HG03025 (cell line): ENCODE results near the gene ANXA1.
"Not testable (repeated sequence)": the region's sequence is repeated elsewhere in the genome, so short reads cannot be mapped to it uniquely, and the experiment has no call there.

Experiments used
- ATAC-seq: cut with Tn5 transposase; IDR thresholded peaks from one replicate; pipeline ENCODE4 v1.9.1; 2021; ENCODE audit warnings: mild to moderate bottlenecking, moderate library complexity; ENCODE audit not compliant: unreplicated experiment, low FRiP score

The ANXA1 gene

GRCh38 chr9:73165911-73166310 is 14.2 kb downstream of the ANXA1 start:
- ATAC-seq, result no peak

DNA sequence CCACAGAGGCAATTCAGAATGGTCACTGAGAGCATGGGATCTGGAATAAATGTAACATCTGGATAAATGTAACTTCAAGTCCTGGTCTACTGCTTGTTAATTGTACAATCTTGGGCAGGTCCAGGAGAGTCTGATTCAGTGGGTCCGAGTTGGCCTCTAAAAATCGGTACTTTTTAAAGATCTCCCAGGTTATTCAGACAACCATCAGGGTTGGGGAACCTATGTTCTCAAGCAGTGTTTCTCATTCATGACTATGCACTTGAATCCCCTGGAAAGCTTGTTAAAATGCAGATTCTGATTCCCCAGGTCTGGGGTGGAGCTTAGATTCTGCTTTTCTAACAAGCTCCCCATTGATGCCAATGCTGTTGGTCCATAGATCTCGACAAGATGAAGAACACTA is 14.8 kb downstream of the ANXA1 start:
- ATAC-seq, result no peak

DNA sequence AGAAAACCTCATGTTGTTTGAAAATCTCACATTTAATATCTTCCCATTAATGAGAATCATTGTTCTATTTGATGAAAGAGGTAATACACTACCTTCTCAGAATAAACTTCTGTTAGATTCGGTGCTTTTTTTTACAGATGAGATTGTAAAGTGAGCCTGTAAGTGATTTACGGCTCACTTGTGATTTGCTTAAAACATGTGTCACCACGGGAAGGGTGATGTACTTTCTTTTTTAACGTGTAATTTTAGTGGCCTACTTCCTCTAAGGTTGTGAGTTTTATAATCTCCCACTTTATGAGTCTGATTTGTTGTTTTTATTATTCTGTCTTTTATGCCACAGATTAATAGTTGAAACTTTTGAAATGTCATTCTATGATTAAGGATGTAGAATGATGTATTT is 15.9 kb downstream of the ANXA1 start:
- ATAC-seq, result no peak

- no peak for ATAC-seq
Measured at GRCh38 chr9:73168298-73168934, 16.8 kb downstream of the ANXA1 start.

GRCh38 chr9:73170185-73170957 is 18.7 kb downstream of the ANXA1 start:
- no peak for ATAC-seq

DNA sequence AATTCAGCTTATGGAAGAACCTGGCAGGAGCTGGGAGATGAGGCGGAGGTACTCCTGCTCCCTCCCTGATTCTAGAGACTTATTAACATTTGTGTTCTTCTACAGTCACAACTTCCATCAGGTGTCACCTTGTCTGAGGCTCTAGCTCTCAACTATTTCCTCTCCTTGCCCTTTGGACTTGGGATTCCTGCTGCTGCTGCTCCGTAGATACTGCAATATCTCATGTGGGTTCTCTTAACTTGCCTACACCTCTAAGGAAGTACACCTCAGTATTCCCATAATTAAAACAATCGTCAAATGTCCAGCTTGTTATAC is 21.2 kb downstream of the ANXA1 start:
- no peak for ATAC-seq

DNA sequence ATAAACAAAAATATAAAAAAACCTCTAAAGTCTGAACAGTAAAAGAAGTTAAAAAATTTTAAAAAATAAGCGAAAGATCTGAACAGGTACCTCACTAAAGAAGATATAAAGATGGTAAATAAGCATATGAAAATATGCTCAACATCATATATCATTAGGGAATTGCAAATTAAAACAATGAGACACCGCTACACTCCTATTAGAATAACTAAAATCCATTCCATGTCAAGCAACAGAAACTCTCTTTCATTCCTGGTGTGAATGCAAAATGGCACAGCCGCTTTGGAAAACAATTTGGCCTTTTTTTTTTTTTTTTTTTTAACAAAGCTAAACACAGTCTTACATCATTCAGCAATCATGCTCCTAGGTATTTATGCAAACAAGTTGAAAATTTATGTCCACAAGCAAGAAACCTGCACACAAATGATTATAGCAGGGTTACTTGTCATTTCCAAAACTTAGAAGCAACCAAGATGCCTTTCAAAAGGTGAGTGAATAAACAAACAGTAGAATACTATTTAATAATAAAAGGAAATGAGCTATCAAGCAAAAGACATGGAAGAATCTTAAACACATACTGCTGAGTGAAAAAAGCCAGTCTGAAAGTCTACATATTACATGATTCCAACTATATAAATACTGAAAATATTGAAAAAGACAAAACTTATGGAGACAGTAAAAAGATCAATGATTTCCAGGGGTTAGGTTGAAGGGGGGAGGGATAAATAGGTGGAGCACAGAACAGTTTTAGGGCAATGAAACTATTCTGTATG is 22.1 kb downstream of the ANXA1 start:
- no peak for ATAC-seq

DNA sequence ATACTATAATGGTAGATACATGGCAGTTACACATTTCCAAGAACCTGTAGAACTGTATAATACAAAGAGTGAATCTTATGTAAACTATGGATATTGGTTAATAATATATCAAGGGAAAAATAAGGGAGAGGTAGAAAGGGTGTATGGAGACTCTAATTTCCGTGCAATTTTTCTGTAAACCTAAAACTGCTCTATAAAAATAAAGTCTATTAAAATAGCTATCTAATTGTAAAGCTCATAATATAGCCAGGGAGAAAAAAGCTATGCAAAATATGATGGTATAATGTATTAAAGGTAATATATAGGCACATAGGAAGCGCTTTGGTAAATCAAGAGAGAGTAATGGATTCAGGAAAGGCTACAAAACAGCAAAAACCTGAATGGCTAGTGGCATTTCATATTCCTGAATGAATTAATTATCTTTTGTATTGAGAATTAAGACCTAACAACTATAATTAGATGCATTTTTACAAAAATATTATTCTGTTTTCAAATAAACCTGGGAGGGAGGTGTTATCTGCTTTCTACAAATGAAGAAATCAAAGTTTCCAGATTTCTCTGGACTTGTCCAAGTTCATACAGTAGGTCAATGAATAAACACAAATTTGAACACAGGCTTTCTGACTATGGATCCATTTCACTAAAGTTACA is 22.8 kb downstream of the ANXA1 start:
- no peak for ATAC-seq

GRCh38 chr9:73176450-73176875 is 24.8 kb downstream of the ANXA1 start:
- ATAC-seq, result no peak

- no peak for ATAC-seq
Measured at GRCh38 chr9:73178044-73178443, 26.4 kb downstream of the ANXA1 start.

DNA sequence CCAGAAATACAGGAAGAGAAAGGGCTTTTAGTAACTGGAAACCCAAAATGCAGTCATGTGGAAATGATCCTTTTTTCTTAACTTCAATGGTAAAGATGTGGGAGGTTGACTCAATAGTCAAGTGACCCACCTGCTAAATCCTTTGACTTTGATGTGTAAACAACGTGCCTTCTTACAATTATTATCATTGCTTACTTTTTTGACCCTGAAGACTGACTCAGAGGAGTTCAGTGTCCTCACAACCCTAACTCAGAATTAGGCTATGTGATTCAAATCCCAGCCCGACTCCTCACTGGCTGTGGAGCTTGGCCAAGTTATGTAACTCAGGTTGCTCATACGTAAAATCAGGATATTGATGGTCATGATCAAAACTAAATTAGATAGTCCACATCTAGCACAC is 27.9 kb downstream of the ANXA1 start:
- no peak for ATAC-seq

GRCh38 chr9:73180403-73180802 is 28.7 kb downstream of the ANXA1 start:
- no peak for ATAC-seq

DNA sequence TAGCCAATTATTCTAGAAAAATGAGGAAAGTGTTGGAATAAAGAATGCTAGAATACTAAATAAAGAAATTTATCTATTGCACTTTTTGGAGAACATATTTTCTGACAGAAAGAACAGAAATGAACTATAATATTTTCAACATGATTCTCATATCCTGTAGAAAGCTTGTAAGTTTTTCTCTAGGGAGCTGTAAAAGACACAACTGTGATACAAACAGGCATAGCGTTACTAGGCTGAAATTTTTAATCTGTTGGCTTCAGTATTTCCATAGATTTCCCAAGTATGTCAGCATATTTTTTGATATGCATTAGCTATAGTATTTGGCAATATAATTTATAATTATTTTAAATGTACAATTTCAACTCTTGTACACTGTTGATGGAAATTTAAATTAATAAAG is 31.3 kb downstream of the ANXA1 start:
- ATAC-seq, result no peak

GRCh38 chr9:73183428-73183827 is 31.8 kb downstream of the ANXA1 start:
- no peak for ATAC-seq

DNA sequence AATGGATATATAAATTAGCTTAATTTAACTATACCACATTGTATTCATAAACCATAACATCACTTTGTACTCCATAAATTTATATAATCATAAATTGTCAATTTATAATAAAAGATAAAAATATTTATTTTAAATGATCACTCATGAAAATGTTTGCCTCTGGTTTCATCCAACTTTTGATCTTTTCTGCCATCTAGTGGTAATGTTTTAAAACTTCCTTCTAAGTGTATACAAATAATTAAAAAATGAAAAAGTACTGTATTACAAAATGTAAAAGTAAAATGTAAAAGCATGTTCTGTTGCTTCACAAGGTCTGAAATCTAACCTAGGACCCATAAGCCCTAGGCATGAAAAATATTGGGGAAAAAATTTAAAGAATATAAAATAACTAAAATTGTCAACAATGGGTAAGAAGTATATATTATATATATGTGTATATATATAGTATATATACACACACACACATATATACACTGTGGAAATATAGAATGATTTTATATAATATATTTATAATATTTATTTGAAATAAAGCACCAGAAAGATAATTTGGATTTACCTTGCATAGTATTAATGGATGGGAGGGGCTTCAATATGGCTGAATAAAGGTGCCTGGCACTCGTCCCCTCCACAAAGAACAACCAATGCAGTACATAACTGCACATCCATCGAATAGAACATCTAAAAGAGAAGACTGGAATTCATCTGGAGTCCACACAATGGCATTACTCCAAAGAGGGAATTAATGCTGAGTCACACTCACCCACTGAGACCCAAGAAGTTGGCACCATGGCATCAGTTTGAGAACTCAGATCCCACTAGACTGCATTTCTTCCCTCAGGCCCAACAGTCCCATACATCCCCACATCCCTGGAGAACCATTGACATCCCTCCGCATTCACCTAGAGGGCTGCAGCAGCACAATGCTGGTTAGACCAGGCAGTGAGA is 32.5 kb downstream of the ANXA1 start:
- ATAC-seq, result no peak

DNA sequence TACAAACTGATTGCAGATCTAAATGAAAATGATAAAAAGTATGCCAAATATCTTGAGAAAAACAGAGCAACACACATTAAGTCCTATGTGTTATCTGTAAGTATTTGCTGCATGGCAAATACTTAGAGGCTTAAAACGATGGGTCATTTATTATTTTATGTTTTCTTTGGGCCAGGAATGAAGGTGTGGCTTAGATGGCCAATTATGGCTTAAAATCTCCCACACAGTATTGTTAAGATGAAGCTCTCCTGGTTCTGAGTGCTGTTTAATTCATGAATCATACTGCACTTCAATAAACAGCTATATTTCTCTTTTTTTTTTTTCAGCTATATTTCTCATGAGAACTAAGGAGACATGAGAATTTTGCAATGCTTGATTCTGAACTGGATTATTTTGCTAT is 39.4 kb downstream of the ANXA1 start:
- not testable (repeated sequence) for ATAC-seq

GRCh38 chr9:73194284-73194683 is 42.6 kb downstream of the ANXA1 start:
- ATAC-seq, result no peak

DNA sequence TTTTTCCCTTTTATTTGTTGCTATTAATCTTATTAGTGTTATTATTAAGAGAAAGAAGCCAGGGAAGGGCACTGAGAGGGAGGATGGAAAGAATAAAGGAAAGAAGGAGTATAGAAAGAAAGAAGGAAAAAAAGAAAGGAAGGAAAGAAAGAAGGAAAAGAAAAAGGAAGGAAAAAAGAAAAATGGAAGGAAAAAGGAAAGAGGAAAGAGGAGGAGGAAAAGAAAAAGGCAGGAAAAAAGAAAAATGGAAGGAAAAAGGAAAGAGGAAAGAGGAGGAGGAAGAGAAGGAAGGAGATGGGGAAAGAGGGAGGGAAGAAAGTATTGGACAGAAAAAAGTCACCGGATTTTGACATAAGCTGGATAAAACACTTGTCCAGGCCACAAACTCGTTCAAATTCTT is 47.8 kb downstream of the ANXA1 start:
- no peak for ATAC-seq

DNA sequence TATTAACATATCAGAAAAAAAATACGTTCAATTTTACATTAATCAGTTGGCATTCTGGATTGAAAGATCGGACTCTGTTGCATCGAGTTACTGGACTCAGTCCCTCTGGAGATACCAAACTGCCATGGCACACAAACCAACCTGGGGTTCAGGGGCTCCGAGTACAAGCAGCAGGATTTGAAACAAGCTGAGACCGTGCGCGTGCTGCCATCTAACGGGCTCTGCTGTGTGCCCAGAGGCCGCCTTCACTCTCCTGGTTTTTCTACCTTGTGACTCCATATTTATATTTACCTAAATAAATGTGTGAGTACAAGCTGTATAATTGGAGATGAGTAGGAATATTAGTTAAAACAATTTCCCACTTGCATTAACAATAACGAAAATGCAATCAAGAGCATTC is 48.2 kb downstream of the ANXA1 start:
- no peak for ATAC-seq
